Posterior vena cava (tissue), 2 donors: ENCODE data around the gene GTPBP3. TPM values are rescaled to one million over a fixed set of nuclear protein-coding genes. Genes with fewer than 3 reads are reported as not detected.

ENCODE experiments used
- DNase-seq: peaks from one replicate; pipeline ENCODE4 v3.0.0-alpha.2; 2020; ENCODE audit warnings: low spot score
- intact Hi-C, 2 donors: fragments of 100-400 bp; cut with DNase I; formaldehyde crosslinking; loops; one replicate each; pipeline versions ENCODE4 v1.14.1 to v1.14.2; 2022 to 2023
- total RNA-seq, 2 donors: library from RNA; stranded (reverse); fragmentation: NEBNext Ultra II Directional; extraction: Animal tissue kit (Norgen Biotek cat#: 25700); gene quantifications; one replicate each; pipeline ENCODE4 v1.2.1, GENCODE V29; 2021
- donor health status: DM: yes; HTN: yes; CAD: no.
- donor health status: DM: yes; HTN: yes; CAD: no.

Gene GTPBP3
- total RNA-seq, 2 donors from 2014 or later: 12.7 to 15.8 TPM

DNA sequence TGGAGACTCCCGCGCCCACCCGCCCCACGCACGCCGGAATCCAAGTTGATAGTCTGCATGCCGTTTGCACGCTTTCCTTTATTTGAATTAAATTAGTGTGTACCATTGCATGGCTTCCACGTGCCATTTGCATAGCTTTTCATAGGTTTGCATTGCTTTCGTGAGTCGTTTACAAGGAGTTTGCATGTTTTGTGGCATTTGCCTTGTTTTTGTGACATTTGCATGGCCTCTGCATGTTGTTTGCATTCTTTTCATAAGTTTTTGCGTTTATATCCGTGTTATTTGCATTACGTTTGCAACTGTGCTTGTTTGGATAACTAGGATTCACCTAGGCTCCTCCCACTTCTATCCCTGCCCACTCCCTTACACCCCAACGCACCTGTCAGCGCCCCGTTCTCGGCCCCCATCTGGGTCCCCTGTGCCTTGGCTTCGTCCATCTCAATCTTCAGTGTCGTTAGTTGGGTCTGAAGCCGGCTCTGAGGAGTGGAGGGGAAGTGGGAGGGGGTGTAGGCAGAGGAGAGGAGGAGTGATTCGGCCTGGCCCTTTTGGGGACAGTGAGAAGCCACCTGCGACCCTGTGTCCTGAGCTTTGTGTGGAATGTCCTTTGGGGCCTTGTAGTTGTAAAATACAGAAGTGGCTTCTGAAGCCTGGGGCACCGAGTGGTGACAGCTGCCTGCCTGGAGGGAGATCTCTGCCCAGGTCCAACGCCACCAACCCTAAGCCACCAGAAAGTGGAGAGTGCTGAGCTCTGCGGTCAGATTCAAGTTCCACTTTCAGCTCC is 54.2 kb downstream of the GTPBP3 start:
- DNase-seq: no peak
- intact Hi-C loops: loop anchor here in 1 of 2 donors (5.0 kb wide), 1 partner anchor 49 kb away; no protein-coding TSS in a partner anchor

Other genes with a start within 250 kb of the GTPBP3 start
- gene USE1, start 122.2 kb upstream of the GTPBP3 start, total RNA-seq: 10 to 100 TPM; 16.4 to 17.6 TPM
- 10 to 100 TPM; 14.8 to 18.0 TPM for gene OCEL1, start 111.3 kb upstream of the GTPBP3 start, total RNA-seq
- 10 to 100 TPM; 21.2 to 22.8 TPM for gene NR2F6, start 91.6 kb upstream of the GTPBP3 start, total RNA-seq
- gene USHBP1, start 72.8 kb upstream of the GTPBP3 start, total RNA-seq: 1 to 10 TPM; 4.8 to 5.7 TPM
- 10 to 100 TPM; 62.9 to 64.6 TPM for gene BABAM1, start 70.1 kb upstream of the GTPBP3 start, total RNA-seq
- gene ANKLE1, start 55.7 kb upstream of the GTPBP3 start, total RNA-seq: under 1 TPM; 0.14 to 0.19 TPM
- gene ABHD8, start 34.1 kb upstream of the GTPBP3 start, total RNA-seq: 1 to 10 TPM; 7.4 to 7.8 TPM
- 10 to 100 TPM; 52.2 to 54.6 TPM for gene MRPL34, start 31.7 kb upstream of the GTPBP3 start, total RNA-seq
- 10 to 100 TPM; 30.7 to 33.9 TPM for gene DDA1, start 28.0 kb upstream of the GTPBP3 start, total RNA-seq
- 10 to 100 TPM in 1 of 2 donors, 1 to 10 TPM in 1; 9.8 to 10.0 TPM for gene ANO8, start 2.7 kb upstream of the GTPBP3 start, total RNA-seq
- gene PLVAP, start 39.8 kb downstream of the GTPBP3 start, total RNA-seq: 100 to 1,000 TPM; 151 to 181 TPM
- under 1 TPM in 1 of 2 donors, not detected in 1; 0.52 TPM for gene CCDC194, start 56.6 kb downstream of the GTPBP3 start, total RNA-seq
- 10 to 100 TPM; 37.8 to 82.9 TPM for gene BST2, start 68.1 kb downstream of the GTPBP3 start, total RNA-seq
- gene MVB12A, start 82.5 kb downstream of the GTPBP3 start, total RNA-seq: 10 to 100 TPM; 24.4 to 30.3 TPM
- under 1 TPM; 0.14 to 0.46 TPM for gene TMEM221, start 111.1 kb downstream of the GTPBP3 start, total RNA-seq
- not detected for gene NXNL1, start 123.4 kb downstream of the GTPBP3 start, total RNA-seq
- 10 to 100 TPM; 11.1 to 14.4 TPM for gene SLC27A1, start 133.0 kb downstream of the GTPBP3 start, total RNA-seq
- gene PGLS, start 174.1 kb downstream of the GTPBP3 start, total RNA-seq: 10 to 100 TPM; 39.8 to 48.7 TPM
- gene COLGALT1, start 218.1 kb downstream of the GTPBP3 start, total RNA-seq: 10 to 100 TPM; 69.1 to 86.7 TPM